Transverse colon (tissue), 4 donors: ENCODE results near the gene ARMC2. TPM values are rescaled to one million over a fixed set of nuclear protein-coding genes. Genes with fewer than 3 reads are reported as not detected.

Source experiments
- DNase-seq: peaks from one replicate; pipeline ENCODE4 v3.0.0-alpha.2; 2019
- H3K27ac ChIP-seq, 4 donors: fragments of 200-600 bp; sonication (generic); 2 replicates each; pipeline ENCODE4 v1.5.1; 2016 to 2018; ENCODE audit warnings: inconsistent platforms in 4 of 4
- H3K27me3 ChIP-seq: fragments of 200-600 bp; sonication (generic); 2 replicates; pipeline ENCODE4 v1.5.1; 2017; ENCODE audit warnings: inconsistent platforms
- H3K36me3 ChIP-seq, 4 donors: fragments of 200-600 bp; sonication (generic); 2 replicates each; pipeline ENCODE4 v1.5.1; 2017 to 2019; ENCODE audit warnings: inconsistent platforms in 4 of 4
- H3K4me1 ChIP-seq, 4 donors: fragments of 200-600 bp; sonication (generic); 2 replicates each; pipeline ENCODE4 v1.5.1; 2017 to 2020; ENCODE audit warnings: inconsistent platforms in 4 of 4
- H3K4me3 ChIP-seq, 4 donors: fragments of 200-600 bp; sonication (generic); 1 replicate in 1 of 4; 2 replicates in 3 of 4; pipeline versions ENCODE4 v1.5.1 to v1.6.1; 2017 to 2019; ENCODE audit warnings: inconsistent platforms in 4 of 4
- H3K9me3 ChIP-seq, 2 donors: fragments of 200-600 bp; sonication (generic); 2 replicates each; pipeline ENCODE4 v1.5.1; 2017 to 2019; ENCODE audit warnings: inconsistent platforms in 2 of 2
- CTCF ChIP-seq, 5 experiments: fragments of 200-600 bp in 3 of 5; fragments of 450-650 bp in 2 of 5; sonication (generic) in 3 of 5; IDR thresholded peaks; 1 replicate in 2 of 5; 2 replicates in 3 of 5; pipeline ENCODE4 v1.5.1; 2016 to 2017; ENCODE audit warnings: antibody characterized with exemption in 5 of 5, inconsistent platforms in 3 of 5, mild to moderate bottlenecking in 2 of 5, moderate library complexity in 1 of 5
- EP300 ChIP-seq: sonication (generic); formaldehyde crosslinking; IDR thresholded peaks from one replicate; pipeline ENCODE4 v1.6.1; 2017; ENCODE audit warnings: antibody characterized with exemption, low read depth
- POLR2A ChIP-seq: fragments of 450-650 bp; IDR thresholded peaks from one replicate; pipeline ENCODE4 v1.6.1; 2016; ENCODE audit warnings: antibody characterized with exemption, mild to moderate bottlenecking, moderate library complexity
- POLR2AphosphoS5 ChIP-seq, 3 donors: sonication (generic); formaldehyde crosslinking; IDR thresholded peaks; one replicate each; pipeline ENCODE4 v1.6.1; 2016; ENCODE audit warnings: antibody characterized with exemption in 3 of 3
- WGBS, 2 donors: methylation state at CpG; one replicate each; pipeline ENCODE4 v1.1.5; 2018; ENCODE audit warnings: low coverage in 1 of 2; 5-methylcytosine and 5-hydroxymethylcytosine counted together
- in situ Hi-C, 4 donors: fragments of 200-750 bp; cut with MboI; loops; one replicate each; pipeline versions ENCODE4 v1.15.0 to v1.15.1; 2017; ENCODE audit warnings: low sequenced_read_pairs in 3 of 4, low pct_ligation_motif_present in 1 of 4, low pct_unique_long_range_greater_than_20kb in 1 of 4
- intact Hi-C: fragments of 100-400 bp; cut with DNase I; formaldehyde crosslinking; loops from one replicate; pipeline ENCODE4 v1.15.1; 2023; ENCODE audit warnings: low total_unique reads
- total RNA-seq, 4 donors: library from RNA; depleted of rRNA; stranded (reverse); fragments of >200 nt; gene quantifications; one replicate each; pipeline ENCODE4 v1.1.0, GENCODE V29; 2016

ARMC2 gene
- total RNA-seq, 4 donors from 2014 or later: 2.0 to 7.5 (median 3.0) TPM

GRCh38 chr6:108847738-108848115 is 495 bp upstream of the ARMC2 start:
- Histone ChIP-seq H3K27me3 (no peaks in the 10 kb centered on the region), H3K27ac (peak overlapping the region; percentile 65 to 84 (median 80)), H3K4me1 (peaks cover 0 to 20% (median 15%) of the 10 kb centered on the region in 4 donors), H3K9me3 (no peaks in the 10 kb centered on the region), H3K36me3 (no peaks in the 10 kb centered on the region), H3K4me3 (peak overlapping the region in 3 of 4 donors; percentile 48 to 57 (median 57))
- in situ Hi-C loops (loop anchor here in 2 of 4 donors (25.0 kb wide), 2 partner anchors 215 to 310 kb away; no protein-coding TSS in a partner anchor), intact Hi-C loops (no loop called here)
- TF ChIP-seq EP300 (no peak), POLR2AphosphoS5 (IDR thresholded peaks at IDR 0.05) (no peak), CTCF (IDR thresholded peaks at IDR 0.05) (no peak), POLR2A (no peak)
- DNase-seq: no peak
- WGBS, 2 donors: 57% methylated on average over 5 to 12 of the region's 12 CpGs

- in situ Hi-C loops: no loop called here
- H3K4me1 ChIP-seq: peaks cover 0 to 23% (median 15%) of the 10 kb centered on the region in 4 donors
- intact Hi-C loops: no loop called here
- TF ChIP-seq POLR2AphosphoS5 (IDR thresholded peaks at IDR 0.05) (no peak), POLR2A (no peak), EP300 (no peak), CTCF (IDR thresholded peaks at IDR 0.05) (no peak)
- peak overlapping the region in 2 of 4 donors; percentile 0 to 2 for H3K27ac ChIP-seq
- no peak for DNase-seq
- H3K4me3 ChIP-seq: no peak overlapping the region
- H3K9me3 ChIP-seq: no peaks in the 10 kb centered on the region
- no peaks in the 10 kb centered on the region for H3K27me3 ChIP-seq
- peaks cover 0 to 7% (median 0%) of the 10 kb centered on the region in 4 donors for H3K36me3 ChIP-seq
- 72 to 73% methylated on average over 5 to 10 of the region's 10 CpGs for WGBS, 2 donors
These were observed 2.6 kb downstream of the ARMC2 start for GRCh38 chr6:108850669-108851465.

- H3K27ac ChIP-seq: no peak overlapping the region
These were observed 3.5 kb downstream of the ARMC2 start for GRCh38 chr6:108851756-108852155.

More at GRCh38 chr6:108851756-108852155, 3.5 kb downstream of the ARMC2 start:
- no peak for DNase-seq
- no peak for TF ChIP-seq POLR2A
- TF ChIP-seq CTCF (IDR thresholded peaks at IDR 0.05): no peak
- TF ChIP-seq EP300: no peak
- no peak for TF ChIP-seq POLR2AphosphoS5 (IDR thresholded peaks at IDR 0.05)
- 67 to 77% methylated on average over 1 of the region's 1 CpG for WGBS, 2 donors
- intact Hi-C loops (no loop called here), in situ Hi-C loops (no loop called here)
- peaks cover 0 to under 1% of the 10 kb centered on the region in 2 donors for H3K9me3 ChIP-seq
- H3K36me3 ChIP-seq: peaks cover 0 to 7% (median 2%) of the 10 kb centered on the region in 4 donors
- no peak overlapping the region for H3K4me3 ChIP-seq
- no peaks in the 10 kb centered on the region for H3K27me3 ChIP-seq
- H3K4me1 ChIP-seq: peaks cover 0 to 23% (median 15%) of the 10 kb centered on the region in 4 donors
